COLO829 (cell line): Measurements from ENCODE around the gene MECR.
"Not testable (repeated sequence)": the region's sequence is repeated elsewhere in the genome, so short reads cannot be mapped to it uniquely, and the experiment has no call there.

Experiments used
- DNase-seq: peaks from one replicate; pipeline ENCODE4 v3.0.0; 2012; ENCODE audit warnings: low spot score

Gene MECR

GRCh38 chr1:29169976-29170375 is 60.8 kb downstream of the MECR start:
- DNase-seq, result no peak

- DNase-seq, result no peak
These were observed 62.8 kb downstream of the MECR start for GRCh38 chr1:29167904-29168303.

- no peak for DNase-seq
These were observed 64.3 kb downstream of the MECR start for GRCh38 chr1:29166291-29166878.

DNA sequence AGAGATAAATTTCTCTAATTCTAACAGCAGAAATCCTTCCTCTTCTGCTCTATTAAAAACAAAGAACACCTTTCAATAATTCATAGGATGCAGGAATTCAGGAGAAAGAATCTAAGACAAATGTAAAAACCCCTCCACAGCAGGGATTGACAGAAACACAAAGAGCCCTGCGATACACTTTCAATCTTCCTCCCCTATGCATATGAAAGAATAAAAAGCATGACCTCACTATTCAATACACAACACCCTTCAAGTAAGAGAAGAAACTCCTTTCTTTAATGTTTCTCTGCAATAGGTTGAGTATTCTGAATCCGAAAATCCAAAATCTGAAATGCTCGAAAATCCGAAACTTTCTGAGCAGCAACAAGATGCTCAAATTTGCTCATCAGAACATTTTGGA is 66.1 kb downstream of the MECR start:
- DNase-seq, result no peak

DNA sequence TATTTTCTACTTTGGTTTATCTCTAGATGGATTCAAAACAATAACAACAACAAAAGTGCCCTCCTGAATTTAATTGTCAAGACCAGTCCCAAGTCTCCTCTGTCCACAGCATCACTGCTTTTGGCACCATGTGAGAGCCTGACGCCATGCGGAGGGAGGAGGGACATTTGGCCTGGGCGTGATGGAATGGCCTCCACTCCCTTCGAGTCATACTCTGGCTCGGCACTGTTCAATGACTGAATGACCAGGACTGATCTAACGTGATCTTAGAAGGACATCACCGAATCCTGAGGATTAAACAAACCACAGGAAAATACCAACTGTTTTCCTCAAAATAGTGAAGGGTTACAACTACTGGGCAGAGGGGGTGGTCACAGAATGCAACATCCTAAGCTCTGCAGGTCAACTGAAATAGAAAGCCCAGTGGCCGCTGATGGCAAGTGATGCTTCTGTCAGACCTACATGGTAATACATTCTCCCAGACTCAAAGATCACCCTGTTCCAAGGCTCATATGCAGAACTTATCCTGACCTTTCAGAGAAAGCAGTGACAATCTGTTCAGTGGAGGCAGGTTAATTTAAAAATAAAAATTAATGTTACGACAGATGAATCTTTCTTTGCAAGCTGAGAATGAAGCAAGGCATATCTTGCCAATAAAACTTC is 68.1 kb downstream of the MECR start:
- DNase-seq, result no peak

DNA sequence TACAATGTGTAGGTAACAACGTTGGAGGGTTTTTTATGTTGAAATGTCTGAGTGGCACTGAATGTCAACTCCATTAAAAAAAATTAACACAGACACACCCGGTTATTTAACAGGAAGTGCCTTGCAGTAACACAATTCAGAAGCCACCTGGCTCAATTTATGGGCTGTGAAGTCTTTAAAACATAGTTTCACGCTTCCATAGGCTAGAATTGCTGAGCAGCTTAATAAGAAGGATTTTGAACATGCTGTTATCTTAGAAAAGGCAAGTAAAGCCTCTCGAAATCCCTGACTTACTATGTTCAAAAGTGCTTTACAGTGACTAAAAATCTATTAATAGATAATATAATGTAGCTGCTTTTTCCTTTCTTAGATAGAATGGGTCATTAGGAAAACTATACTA is 68.7 kb downstream of the MECR start:
- no peak for DNase-seq

- no peak for DNase-seq
These were observed 71.0 kb downstream of the MECR start for GRCh38 chr1:29159773-29160172.

DNA sequence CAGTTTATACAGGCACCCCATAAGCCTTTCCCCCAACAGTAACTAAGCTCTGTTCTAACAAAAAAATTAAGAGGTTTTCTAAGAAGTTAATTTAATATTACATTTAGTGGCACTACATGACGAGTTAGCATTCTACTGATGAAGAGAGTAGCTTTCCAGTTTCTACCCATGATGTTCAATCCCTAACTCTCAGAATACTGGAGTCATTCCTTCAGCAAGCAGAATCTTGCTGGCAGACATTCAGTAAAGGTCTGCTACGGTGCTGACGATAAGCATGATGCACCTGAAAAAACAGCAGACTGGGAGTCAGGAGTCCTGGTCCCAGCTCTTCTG is 73.5 kb downstream of the MECR start:
- DNase-seq, result no peak

DNA sequence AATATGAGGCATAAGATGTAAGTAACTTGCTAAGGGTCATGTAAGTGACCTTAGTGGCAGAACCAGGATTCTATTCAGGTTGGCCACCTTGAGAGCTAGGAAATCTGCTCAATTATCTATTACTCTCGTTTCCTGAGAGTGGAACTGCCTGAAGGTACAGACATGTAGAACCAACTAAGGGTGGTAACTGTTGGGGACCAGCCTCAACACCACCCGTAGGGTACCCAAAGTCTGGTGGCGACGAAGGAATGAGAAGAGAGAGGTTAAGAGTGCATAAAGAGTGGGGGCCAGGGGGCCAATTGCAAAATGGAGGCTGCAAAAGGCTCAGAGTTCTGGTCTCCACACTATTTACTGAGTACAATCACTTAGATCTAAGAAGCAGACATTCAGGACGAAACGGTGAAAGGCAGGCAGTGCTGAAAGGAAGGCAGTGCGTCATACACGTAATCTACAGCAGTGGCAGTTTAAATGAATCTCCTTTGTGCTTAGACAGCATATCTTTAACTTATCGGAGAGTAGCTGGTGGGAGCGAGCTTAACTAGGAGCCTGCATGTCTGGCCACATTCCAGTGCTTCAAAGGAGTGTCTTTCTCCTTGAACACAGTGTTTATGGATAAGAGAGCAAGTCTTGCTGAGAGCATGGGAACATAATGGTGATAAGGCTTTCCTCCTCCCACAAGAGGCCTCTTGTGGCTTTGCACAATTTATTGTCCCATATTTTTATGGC is 74.0 kb downstream of the MECR start:
- DNase-seq, result no peak

DNA sequence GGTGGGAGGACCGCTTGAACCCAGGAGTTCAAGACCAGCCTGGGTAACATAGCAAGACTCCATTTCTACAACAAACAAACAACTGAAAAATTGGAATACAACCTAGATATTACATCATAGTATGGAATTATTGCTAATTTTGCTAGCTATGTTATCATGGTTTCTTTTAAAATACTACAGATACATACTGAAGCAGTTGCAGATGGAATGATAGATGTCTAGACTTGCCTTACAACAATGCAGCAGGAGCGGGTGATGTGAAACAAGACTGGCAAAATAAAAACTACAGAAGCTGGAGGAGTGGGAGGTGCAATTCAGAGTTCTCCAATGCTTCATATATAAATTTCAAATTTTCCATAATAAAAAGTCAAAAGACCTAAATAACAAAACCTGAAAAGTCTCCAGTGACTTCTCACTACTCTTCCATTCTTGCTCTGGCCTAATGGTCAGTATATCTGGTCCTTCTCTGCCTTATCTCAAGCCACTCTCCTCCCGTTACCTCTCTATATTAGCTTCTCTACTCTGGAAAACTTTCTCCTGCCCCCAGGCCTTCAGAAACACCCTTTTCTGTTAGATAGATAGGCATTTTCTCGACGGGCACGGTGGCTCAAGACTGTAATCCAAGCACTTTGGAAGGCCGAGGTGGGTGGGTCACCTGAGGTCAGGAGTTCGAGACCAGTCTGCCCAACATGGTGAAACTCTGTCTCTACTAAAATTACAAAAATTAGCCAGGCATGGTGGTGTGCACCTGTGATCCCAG is 78.5 kb downstream of the MECR start:
- DNase-seq, result no peak

- DNase-seq, result not testable (repeated sequence)
These were observed 80.4 kb downstream of the MECR start for GRCh38 chr1:29150346-29150745.

DNA sequence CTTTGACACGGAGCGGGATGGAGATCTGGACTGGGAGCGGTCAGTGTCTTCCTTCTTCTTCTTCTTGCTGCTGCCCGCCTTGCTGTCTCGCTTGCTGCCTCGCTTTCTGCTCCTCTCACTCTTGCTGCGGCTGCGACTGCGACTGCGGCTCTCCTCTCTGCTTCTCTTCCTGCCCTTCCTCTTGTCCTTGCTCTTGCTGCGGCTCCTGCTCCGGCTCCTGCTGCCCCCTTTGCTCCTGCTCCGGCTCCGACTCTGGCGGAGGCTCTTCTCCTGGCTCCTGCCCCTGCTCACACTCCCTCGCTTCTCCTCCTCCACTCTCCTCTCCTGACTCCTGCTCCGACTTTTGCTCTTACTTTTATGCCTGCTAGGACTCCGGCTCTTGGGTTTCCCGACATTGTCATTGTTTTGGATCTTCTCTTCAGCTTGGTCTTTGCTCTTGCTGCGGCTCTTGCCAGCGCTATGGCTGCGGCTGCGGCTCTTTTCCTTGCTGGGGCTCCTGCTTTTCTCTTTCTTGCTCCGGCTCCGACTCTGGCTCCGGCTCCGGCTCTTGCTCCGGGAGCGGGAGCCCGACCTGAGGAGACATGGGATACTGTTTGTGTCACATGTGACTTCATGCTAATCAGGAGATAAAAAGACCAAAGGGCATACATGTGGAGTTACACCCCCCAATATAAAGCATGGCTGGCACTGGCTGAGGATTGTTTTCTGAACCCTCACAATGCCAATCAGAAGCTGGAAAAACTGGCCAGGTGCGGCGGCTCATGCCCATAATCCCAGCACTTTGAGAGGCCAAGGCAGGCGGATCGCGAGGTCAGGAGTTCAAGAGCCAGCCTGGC is 81.9 kb downstream of the MECR start:
- no peak for DNase-seq

- DNase-seq, result no peak
These were observed 84.8 kb downstream of the MECR start for GRCh38 chr1:29145739-29146437.

DNA sequence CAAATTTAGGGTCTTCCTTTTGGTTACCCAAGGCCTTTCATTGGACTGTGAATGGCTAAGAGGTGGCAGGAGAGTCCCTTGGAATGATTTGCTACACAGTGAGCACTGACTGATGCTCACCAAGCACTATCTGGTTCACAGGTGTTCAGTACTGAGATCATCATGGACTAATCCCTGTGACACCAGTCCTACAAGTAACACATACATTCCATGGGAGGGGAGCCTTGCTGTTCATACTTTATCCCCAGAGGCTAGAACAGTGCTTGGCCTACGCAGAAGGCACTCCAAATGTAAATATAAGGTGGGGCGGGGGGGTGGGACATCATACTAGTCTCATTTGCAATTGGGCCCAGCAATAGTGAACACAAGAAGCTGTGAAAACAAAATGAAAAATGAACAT is 86.6 kb downstream of the MECR start:
- no peak for DNase-seq

- DNase-seq, result no peak
These were observed 88.0 kb downstream of the MECR start for GRCh38 chr1:29142714-29143113.
